ENCODE results near the gene GSTT2.
"Not testable (repeated sequence)": the region's sequence is repeated elsewhere in the genome, so short reads cannot be mapped to it uniquely, and the experiment has no call there.

The GSTT2 gene

DNA sequence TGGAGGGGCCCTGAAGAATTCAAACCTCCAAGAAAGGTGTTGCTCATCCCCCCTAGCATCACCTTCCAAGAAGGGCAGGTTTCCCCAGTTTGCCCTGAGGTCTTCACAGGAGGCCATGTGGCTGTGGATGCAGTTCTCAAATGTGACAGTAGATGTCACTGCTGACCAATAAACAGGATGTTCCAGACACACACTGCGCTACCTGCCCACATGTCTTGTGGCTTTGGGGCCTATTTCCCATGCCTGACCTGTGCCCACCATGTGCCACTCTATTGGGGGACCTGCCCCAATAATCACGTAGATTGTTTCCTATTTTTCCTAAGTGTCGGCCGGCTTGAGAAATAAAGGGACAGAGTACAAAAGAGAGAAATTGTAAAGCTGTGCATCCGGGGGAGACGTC lies 4.5 kb downstream of the GSTT2 start:
- H3K4me3 ChIP-seq (ENCODE audit: low read depth, low read length): no peak overlapping the region
- TF ChIP-seq, protein P1, sequence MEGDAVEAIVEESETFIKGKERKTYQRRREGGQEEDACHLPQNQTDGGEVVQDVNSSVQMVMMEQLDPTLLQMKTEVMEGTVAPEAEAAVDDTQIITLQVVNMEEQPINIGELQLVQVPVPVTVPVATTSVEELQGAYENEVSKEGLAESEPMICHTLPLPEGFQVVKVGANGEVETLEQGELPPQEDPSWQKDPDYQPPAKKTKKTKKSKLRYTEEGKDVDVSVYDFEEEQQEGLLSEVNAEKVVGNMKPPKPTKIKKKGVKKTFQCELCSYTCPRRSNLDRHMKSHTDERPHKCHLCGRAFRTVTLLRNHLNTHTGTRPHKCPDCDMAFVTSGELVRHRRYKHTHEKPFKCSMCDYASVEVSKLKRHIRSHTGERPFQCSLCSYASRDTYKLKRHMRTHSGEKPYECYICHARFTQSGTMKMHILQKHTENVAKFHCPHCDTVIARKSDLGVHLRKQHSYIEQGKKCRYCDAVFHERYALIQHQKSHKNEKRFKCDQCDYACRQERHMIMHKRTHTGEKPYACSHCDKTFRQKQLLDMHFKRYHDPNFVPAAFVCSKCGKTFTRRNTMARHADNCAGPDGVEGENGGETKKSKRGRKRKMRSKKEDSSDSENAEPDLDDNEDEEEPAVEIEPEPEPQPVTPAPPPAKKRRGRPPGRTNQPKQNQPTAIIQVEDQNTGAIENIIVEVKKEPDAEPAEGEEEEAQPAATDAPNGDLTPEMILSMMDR (IDR thresholded peaks at IDR 0.05; ENCODE audit: borderline replicate concordance, insufficient read depth, low read depth, low read length): peak; percentile 57; the same call in 1 of the 2 replicates

DNA sequence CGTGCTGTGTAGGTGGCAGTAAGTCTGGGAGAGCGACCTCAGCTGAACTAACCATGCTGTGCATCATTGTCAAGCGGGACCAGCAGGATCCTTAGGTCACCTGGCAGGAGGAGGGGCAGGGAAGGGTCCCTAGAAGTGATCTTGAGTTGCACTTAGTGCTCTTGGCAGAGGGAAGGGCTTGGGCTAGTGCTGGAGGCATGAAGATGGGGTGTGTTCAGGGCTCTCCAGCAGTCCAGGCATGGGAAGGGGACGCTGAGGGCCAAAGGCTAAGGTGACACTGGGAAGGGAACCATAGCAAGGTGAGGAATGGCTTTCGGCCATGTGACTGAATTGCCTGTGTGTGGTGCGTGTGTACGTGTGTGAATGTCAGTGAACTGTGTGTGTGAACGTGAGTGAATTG lies 6.2 kb downstream of the GSTT2 start:
- not testable (repeated sequence) for H3K4me3 ChIP-seq (ENCODE audit: low read depth, low read length)

DNA sequence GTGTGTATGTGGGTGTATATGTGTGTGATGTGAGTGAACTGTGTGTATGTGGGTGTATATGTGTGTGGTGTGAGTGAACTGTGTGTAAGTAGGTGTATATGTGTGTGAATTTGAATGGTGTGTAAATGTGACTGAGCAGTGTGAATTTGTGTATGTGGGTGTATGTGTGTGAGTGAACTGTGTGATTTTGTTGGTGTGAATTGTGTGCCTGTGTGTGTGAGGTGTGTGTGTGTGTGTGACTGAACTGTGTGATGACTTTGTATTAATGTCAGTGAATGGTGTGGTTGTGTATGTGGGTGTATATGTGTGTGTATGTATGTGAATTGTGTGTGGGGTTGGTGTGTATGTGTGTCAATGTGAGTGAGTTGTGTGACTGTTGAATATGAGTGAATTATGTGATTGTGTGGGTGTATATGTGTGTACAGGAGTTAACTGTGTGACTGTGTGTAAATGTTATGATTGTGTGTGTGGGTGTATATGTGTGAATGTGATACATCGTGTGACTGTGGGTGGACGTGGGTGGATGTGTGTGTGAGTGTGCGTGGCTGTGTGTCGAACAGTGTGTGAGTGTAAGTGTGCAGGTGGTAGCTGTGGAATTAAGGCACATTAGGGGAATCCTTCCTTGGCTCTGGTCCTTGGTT lies 6.7 kb downstream of the GSTT2 start:
- not testable (repeated sequence) for H3K4me3 ChIP-seq (ENCODE audit: low read depth, low read length)

DNA sequence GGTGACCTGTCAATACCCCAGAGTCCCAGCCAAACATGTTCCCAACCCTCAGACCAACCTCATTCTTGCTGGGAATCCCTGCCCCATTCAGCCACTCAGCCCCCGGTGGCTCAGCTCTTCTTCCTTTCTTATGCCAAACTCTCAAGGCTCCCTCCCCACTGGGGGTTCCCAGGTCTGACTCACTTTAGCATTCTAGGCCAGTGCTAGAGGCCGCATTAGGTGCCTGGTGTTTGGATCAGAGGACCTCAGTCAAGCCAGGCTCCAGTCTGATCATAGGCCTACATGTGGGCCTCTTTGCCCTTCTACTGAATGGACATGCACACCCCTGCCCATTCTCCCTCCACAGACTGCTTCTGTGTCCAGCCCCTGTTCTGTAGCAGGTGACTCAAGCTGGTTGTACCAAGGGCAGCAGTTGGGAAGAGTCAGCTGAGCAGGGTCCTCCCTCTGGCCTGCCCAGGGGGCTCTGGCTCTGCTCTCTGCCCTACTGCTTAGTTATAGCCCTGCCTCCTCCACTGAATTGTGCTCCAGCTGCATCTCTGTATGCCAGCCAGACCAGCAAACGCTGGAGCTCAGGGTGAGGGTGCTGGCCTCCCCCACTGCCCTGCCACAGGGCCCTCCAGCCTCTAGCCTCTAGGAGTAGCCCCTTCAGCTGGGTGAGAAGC lies 9.8 kb downstream of the GSTT2 start:
- H3K4me3 ChIP-seq (ENCODE audit: low read depth, low read length): not testable (repeated sequence)

DNA sequence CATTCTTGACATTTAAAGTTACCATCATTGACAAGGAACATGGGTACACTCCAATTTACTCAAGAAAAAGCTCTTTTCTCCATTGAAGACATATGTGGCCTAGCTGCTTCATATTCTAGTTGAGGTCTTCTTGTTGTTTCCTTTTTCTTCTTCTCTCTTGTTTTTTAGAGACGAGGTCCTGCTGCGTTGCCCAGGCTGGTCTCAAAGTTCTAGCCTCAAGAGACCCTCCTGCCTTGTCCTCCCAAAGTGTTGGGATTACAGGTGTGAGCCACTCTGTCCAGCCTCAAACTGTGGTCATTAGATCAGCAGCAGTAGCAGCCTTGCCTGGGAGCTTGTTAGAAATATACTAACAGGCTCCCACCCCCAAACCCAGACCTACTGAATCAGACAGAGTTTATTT lies 13.1 kb downstream of the GSTT2 start:
- H3K4me3 ChIP-seq (ENCODE audit: low read depth, low read length): not testable (repeated sequence)

DNA sequence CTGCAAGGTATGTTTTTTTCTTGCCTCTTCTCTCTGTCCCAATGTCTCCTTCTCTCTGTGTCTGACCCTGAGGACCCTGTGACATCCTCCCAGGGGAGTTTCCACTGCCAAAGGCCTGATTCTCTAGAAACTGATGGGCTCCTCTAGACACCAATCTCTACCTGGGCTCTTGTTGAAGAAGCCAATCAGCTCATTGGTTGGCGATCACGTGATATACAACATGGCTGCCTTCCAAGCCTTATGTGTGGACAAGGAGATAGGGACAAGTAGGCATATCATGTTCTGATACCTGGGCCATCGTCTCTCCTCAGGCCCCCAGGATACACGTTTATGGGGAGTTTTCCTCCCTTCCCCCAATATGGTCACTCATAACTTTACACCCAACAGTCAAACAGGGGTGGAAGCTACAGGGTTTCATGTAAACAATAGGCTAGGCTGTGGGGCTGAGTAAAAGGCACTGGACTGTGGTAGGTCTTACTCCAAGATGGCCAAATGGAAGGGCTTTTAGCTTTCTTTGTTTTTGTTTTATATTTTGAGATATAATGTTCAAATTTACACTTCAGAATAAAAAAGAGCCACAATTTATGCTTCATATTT lies 13.7 kb downstream of the GSTT2 start:
- not testable (repeated sequence) for H3K4me3 ChIP-seq (ENCODE audit: low read depth, low read length)

DNA sequence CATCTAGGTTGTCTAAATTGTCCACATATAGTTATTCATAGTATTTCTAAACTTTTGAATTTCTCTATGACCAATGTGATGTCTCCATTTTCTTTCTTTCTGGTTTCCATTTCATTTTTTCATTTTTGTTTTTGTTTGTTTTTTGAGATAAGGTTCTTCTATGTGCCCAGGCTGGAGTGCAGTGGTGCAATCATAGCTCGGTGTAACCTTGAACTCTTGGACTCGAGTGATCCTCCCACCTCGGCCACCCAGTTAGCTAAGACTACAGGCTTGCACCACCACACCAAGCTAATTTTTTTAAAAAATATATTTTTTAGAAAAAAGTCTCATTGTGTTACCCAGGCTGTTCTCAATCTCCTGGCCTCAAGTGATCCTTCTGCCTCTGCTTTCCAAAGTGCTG lies 17.2 kb downstream of the GSTT2 start:
- TF ChIP-seq, protein P1 (IDR thresholded peaks at IDR 0.05; ENCODE audit: borderline replicate concordance, insufficient read depth, low read depth, low read length): no peak

DNA sequence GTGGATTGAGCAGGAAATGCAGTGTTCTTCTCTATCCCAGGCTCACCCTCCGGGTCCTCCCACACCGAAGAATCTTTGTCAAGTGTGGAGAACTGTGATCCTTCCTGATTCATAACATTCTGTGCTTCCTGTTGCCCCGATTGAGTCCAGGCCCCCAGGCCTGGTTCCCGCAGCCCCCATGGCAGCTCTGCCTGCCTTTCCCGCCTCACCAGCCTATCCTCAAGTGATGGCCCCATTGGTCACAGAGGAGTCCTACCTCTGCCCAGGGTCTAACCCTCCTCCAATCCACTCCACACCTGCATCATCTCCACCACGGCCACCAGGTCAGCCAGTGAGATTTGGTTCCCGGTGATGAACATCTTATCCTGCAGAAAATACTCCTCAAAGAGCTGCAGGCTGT lies 19.8 kb downstream of the GSTT2 start:
- H3K4me3 ChIP-seq (ENCODE audit: low read depth, low read length): not testable (repeated sequence)

More for the DNA sequence above, 17.2 kb downstream of the GSTT2 start:
- H3K4me3 ChIP-seq (ENCODE audit: low read depth, low read length): no peak overlapping the region

DNA sequence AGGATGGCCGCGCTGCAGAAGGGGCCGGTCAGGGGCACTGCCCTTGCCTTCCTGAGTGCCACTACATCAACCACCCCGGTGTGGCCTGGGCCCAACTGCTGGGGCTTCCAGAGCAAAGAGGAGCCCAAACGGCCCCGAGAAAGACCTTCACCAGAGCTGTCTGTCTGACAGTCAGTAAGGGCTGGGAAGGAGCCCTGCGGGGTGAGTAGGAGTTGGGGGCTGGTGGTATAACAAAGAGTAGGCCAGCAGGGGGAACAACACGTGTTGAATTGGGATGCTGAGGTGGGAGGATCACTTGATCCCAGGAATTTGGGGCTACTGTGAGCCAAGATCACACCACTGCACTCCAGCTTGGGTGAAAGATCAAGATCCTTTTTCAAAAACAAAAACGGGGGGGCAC lies 21.4 kb downstream of the GSTT2 start:
- TF ChIP-seq, protein P1 (IDR thresholded peaks at IDR 0.05; ENCODE audit: borderline replicate concordance, insufficient read depth, low read depth, low read length): no peak
- H3K4me3 ChIP-seq (ENCODE audit: low read depth, low read length): no peak overlapping the region

DNA sequence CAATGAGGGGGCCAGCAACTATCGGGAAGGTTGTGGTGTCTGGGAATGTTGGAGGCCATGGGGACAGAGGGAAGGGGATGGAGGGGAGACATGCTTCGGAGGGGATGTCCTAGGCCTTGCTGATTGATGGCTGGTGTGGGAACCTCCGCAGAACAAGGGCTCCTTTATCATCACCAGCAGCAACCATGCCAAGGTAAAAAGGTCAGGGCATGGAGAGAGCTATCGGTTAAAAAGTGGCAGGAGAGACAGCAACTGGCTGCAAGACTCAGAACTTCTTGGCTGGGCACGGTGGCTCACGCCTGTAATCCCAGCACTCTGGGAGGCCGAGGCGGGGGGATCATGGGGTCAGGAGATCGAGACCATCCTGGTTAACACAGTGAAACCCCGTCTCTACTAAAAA lies 22.3 kb downstream of the GSTT2 start:
- TF ChIP-seq, protein P1 (IDR thresholded peaks at IDR 0.05; ENCODE audit: borderline replicate concordance, insufficient read depth, low read depth, low read length): no peak
- H3K4me3 ChIP-seq (ENCODE audit: low read depth, low read length): no peak overlapping the region

All from GM12875 (cell line).